HG03378 (cell line): ENCODE data around the gene R3HDML.

Source experiments
- ATAC-seq: cut with Tn5 transposase; IDR thresholded peaks from one replicate; pipeline ENCODE4 v1.9.1; 2021; ENCODE audit warnings: mild to moderate bottlenecking, moderate library complexity; ENCODE audit not compliant: unreplicated experiment

R3HDML gene

GRCh38 chr20:44398335-44398734 lies 61.5 kb downstream of the R3HDML start:
- no peak for ATAC-seq

- ATAC-seq: no peak
Measured at GRCh38 chr20:44399446-44399845, 62.6 kb downstream of the R3HDML start.

GRCh38 chr20:44400671-44400969 lies 63.8 kb downstream of the R3HDML start:
- ATAC-seq: no peak
